HG02943 (cell line): ENCODE results near the gene SLC12A4.
"Not testable (repeated sequence)": the region's sequence is repeated elsewhere in the genome, so short reads cannot be mapped to it uniquely, and the experiment has no call there.

ENCODE experiments used
- ATAC-seq: cut with Tn5 transposase; IDR thresholded peaks from one replicate; pipeline ENCODE4 v1.9.1; 2021; ENCODE audit warnings: mild to moderate bottlenecking, low read depth, moderate library complexity; ENCODE audit not compliant: unreplicated experiment

SLC12A4 gene

DNA sequence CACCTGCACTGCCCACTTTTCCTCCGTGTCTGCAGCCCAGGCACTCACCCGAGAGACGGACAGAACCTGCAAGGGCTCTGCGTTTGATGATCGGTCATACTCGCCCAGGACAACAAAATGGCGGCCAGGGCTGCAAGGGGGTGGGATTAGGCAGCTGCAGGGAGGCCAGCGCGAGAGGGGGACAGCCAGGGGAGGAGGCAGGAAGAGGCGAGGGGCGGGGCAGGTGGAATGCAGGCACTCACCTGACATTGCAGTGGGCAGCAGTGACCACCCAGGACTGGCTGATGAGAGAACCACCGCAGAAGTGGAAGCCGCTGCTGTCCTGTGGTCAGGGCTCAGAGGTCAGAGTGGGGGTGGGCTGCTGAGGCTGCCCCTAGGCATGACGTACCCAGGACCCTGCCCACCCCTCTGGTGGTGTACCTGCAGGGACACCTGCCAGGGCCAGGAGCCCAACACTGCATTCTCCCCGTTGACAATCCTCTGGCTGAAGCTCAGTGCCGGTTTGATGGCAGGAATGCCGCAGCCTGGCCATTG lies 37.7 kb downstream of the SLC12A4 start:
- ATAC-seq, result no peak

DNA sequence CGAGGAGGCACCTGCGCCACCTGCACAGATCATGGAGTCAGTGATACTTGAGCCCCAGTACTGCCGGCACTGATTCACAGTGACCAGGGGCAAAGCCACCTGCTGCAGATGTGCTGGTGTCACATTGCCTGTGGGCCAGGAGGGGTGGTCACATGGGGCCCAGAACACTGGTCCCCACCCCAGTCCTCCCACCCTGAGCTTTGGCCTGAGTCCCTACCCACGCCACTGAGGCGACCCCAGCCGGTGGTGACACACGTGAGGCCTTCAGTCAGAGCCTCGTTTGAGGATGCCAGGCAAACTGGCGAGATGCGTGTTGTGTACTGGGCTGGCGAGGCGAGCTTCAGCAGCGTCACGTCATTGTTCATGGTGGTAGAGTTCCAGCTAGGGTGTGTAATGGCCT lies 38.2 kb downstream of the SLC12A4 start:
- no peak for ATAC-seq

DNA sequence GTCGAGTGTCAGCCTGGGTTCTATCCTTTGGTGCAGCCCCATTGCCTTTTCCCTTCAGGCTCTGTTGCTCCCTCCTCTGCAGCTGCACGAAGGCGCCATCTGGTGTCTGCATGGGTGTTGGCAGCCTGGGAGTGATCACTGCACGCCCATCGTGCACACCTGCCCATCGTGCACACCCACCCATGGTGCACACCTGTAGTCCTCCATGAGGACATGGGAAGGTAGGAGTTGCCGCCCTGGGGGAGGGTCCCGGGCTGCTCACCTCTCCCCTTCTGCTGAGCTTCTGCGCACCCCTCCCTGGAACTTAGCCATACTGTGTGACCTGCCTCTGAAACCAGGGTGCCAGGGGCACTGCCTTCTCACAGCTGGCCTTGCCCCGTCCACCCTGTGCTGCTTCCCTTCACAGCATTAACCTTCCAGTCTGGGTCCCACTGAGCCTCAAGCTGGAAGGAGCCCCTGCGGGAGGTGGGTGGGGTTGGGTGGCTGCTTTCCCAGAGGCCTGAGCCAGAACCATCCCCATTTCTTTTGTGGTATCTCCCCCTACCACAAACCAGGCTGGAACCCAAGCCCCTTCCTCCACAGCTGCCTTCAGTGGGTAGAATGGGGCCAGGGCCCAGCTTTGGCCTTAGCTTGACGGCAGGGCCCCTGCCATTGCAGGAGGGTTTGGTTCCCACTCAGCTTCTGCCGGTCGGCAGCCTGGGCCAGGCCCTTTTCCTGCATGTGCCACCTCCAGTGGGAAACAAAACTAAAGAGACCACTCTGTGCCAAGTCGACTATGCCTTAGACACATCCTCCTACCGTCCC lies 39.7 kb downstream of the SLC12A4 start:
- no peak for ATAC-seq

DNA sequence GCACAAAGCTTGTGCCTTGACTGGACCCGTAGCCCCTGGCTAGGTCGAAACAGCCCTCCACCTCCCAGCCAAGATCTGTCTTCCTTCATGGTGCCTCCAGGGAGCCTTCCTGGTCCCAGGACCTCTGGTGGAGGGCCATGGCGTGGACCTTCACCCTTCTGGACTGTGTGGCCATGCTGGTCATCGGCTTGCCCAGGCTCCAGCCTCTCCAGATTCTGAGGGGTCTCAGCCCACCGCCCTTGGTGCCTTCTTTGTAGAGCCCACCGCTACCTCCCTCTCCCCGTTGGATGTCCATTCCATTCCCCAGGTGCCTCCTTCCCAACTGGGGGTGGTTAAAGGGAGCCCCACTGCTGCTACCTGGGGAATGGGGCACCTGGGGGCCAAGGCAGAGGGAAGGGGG lies 40.3 kb downstream of the SLC12A4 start:
- ATAC-seq, result no peak

DNA sequence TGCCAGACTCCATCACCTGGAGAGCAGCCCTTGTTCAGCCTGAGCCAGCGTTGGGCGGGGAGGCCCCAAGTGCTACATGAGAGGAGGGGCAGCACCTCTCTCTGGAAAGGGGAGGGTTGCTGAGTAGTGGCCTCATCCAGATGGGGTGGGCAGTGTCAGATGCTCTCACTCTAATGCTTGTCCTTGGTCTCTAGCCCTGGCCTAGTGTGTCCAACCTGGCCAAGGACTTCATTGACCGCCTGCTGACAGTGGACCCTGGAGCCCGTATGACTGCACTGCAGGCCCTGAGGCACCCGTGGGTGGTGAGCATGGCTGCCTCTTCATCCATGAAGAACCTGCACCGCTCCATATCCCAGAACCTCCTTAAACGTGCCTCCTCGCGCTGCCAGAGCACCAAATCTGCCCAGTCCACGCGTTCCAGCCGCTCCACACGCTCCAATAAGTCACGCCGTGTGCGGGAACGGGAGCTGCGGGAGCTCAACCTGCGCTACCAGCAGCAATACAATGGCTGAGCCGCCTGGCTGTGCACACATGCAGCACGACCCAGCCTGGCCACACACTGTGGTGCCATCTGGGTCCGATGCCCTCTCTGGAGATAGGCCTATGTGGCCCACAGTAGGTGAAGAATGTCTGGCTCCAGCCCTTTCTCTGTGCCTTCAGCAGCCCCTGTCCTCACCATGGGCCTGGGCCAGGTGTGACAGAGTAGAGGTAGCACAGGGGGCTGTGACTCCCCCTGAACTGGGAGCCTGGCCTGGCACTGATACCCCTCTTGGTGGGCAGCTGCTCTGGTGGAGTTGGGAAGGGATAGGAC lies 41.1 kb downstream of the SLC12A4 start:
- ATAC-seq, result no peak

DNA sequence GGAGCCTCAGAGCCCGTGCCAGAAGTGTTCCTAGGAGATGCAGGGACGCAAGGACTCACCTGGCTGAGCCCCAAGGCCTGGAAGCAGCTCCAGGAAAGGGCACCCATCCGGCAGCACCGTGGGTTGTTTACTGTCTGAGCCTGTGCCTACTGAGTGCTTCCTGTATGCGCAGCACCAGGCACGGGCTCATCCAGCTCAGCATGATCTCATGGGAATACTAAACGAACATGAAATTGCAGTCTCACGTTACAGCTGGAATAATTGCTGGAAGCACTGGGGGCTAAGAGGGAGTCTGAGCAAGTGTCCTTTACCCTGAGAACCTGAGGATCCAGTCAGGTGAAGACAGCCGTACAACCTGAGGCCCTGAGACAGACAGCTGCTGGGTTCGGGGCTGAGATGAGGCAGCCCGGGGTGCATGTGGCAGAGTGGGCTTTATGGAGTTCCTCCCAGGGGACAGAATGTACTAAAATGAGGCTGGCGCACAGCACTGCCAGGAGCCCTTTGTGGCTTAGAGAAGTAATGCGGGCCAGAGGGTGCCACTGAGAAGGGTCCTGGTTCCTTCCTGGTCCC lies 42.2 kb downstream of the SLC12A4 start:
- no peak for ATAC-seq

DNA sequence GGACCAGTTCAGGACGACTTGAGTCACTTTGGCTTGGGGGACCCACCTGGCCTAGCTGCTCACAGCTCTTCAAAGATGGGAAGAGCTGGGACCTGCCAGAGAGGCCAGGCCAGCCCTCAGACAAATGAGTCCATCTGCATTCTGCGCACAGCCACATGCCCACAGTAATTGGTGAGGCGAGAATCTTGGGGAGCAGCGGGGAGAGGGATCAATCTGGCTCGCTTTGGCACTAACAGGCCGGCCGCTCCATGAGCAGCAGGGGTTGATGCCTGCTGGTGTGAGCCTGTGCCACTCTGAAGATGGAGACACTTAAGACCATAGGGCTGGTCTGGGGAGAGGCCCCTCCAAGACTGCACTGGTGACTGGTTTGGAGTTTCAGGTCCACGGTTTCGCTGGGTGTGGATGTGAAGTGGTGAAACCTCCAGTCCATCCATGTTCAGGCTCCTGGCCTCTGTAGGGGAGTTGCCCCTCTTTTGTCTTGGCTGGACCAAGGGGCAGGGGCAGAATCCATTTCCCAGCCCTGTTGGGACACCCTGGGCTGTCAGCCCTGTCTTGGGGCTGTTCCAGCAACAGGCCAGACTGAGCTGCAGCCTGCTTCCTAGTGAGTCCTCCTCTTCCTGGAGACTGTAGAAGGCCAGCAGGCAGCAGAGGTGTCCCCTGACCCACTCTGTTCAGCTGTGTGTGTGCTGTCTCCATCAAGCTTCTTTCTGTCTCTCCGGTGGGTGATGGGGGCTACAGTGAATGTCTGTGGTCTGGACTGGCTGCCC lies 44.1 kb downstream of the SLC12A4 start:
- ATAC-seq, result no peak

DNA sequence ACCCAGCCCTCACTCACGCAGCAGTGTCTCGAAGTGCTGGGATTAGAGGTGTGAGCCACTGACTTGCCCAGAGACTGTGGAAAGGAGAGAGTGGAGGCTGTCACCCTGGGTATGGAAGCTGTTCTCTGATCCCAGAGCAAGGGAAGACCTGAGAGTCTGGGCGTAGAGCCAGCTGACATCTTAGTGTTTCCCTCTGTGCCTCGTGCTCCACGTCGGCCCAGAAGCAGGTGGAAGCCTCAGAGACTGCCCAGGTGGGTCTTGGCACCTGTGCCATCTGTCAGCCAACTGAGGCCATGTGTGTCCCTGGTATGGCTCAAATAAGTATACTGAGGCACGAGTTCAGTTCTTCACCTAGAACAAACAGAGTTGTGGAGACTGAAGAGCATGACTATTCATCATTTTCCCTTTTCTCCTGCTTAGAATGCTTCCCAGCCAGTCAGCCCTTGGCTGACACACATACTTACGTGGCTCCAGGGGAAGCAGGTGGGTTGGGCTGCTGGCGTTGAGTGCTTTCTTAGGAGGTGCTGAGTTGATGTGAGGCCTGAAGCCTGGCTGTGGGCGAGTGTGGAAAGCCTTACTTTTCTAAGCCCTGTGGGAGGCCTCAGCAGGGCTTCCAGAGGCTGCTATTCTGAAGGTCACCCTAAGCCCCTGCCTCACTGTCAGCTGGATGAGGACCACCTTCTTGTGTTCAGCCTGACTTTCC lies 44.9 kb downstream of the SLC12A4 start:
- no peak for ATAC-seq

DNA sequence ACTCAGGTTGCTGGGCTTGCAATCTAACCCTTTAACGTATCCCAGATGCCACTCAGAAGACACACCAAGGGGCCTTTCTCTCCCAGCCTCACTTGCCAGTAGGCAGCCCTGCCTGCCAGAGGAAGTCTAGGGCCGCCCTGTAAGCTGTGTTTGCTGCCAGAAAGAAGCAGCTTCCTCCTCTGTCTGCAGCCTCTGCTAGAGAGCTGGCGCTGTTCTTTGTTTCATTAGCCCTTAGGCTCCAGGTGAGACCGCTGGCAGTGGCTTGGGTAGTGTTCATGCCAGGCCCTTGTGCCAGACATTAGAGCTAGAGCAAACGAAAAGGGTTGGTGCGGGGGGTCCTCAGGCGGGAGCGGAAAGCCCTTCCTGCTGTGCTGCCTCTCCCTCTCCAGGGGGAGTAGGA lies 45.7 kb downstream of the SLC12A4 start:
- no peak for ATAC-seq

DNA sequence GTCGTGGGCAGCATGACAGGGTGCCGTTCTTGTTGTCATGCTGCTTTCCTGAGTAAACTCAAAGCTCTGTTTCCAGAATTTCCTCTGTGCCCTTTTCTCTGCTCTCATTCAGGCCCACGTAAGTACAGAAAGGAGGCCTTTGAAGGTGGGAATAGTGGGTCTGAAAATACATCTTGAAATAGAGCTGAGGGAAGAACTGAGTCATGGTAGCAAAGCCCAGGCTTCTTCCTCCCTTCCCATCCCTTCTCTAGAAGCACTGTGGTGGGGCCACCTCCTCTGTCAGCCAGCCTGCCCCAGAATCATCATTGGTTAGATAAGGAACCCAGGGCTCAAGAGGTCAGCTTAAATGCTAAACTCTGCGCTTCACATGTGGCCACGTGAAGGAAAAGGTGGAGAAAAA lies 46.2 kb downstream of the SLC12A4 start:
- no peak for ATAC-seq

DNA sequence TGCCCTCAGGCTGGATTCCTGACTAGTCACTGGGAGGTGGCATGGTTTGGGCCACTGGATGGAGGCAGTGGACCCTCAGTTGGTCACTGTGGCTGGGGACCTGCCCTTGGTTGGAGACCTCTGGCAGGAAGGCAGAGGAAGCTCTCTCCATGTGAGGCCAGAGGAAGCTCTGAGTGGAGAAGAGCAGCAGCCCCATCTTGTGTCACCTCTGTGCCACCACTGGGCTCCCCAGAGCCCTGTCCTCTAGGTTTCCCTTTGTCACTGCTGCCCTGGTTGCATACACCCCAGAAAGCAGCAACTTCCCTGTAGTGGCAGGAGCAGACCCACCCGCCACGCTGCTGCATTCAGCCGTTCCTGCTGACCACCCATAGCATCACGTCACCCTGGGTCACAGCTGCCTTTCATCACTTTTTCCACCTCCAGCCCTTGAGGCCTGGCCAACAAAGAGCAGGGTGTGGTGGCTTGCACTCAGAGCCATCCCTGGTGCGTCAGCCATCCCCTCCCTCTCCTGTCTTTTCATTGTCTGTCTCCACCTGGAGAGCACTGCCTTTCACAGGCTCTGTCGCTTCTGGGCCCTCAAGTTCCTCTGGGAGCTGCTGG lies 48.7 kb downstream of the SLC12A4 start:
- ATAC-seq, result no peak

DNA sequence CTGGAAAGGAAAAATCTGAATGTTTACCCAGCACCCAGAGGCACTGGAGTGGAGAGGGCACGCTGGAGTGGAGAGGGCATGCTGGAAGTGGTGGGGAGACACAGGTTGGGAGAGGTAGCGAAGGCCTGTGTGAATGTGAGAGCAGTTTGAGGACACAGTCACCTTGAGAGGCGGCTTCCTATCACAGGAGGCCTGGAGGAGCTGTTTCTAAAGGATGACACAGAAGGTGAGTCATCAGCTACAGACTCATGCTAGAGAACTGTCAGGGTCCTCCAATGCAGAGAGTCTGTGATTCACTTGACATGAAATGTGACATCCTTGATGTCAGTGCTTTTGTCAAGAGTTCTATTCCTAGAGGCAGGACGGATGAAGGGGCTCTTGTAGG lies 50.6 kb downstream of the SLC12A4 start:
- ATAC-seq, result no peak

DNA sequence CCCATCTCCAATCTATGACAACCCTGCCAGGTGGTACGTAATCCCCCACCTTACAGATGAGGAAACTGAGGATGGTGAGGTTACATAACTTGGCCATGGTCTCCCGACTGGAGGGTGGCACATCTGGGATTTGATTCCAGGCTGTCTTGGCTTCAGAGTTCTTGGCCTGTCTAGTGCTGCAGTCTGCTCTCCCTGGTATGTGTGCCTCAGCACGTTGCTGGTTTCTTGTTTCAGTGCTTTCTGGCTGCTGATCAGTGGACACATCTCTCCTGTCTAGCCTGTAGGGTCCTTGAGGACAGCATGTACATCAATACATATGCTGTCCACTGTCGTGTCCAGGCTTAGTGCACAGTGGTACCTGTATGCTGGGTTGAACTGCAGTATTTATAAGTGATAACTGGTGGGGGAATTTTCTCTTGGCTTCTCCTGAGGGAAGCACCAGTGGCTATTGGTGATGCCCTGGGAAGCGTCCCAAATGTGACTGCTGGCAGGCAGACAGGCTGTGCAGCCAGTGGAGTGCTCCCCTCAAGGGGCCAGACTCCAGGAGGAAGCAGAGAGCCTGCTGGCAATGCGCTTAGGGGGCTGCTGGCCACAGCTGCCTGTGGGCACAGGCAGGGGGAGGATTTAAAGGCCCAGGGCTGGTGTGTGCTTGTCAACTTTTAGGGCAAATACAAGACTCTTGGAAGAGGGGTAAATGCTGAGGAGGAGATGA lies 51.1 kb downstream of the SLC12A4 start:
- no peak for ATAC-seq

DNA sequence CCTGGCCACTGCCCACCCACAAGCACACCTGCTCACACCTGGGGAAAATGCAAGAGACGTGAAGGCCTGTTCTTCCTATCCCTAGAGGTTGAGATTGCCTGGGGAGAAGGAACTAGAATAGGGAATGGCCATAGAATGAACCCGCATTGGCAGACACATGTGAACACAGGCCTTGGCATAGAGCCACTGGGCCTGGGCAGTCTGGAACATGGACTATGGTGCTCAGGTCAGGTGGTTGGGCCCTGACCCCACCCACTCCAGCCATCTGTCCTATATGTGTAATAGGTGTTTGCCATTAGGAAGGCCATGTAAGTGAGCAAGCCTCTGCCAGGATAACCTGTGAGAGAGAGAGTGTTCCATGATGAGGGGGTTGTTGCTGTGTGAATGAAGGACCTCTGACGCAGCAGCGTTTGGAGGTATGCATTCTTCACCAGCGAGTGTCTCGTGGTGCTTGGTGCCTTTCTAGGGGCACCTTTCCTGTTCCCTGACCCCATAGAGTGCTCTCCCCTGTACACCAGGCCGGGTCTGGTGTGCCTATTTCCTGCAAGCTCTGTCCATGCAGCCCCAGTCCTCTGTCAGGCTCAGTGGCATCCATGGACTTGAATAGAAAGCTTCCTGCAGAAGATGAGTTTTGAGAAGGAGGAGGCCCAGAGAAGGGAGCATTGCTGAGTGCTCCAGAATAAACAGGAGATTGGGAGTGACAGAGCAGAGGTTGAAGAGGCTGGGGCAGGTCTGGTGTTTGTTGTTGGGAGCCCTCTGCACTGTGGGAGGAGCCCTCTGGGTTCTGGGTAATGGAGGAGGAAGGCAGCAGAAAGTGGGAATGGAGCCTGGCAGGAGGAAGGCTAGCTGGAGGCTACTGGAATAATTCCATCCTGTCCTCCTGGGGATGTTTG lies 52.4 kb downstream of the SLC12A4 start:
- no peak for ATAC-seq

DNA sequence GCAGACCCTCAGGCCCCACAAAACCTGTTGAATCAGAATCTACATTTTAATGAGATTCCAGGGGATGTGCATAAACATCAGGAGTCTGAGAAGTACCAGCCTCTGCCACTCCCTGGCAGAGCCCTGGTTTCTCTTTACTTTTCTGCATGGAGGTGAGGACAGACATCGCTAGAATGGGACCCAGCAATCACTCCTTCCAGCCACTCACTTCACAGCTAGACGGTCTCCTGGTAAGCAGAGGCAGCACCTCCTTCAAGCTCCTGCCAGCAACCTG lies 53.0 kb downstream of the SLC12A4 start:
- not testable (repeated sequence) for ATAC-seq

DNA sequence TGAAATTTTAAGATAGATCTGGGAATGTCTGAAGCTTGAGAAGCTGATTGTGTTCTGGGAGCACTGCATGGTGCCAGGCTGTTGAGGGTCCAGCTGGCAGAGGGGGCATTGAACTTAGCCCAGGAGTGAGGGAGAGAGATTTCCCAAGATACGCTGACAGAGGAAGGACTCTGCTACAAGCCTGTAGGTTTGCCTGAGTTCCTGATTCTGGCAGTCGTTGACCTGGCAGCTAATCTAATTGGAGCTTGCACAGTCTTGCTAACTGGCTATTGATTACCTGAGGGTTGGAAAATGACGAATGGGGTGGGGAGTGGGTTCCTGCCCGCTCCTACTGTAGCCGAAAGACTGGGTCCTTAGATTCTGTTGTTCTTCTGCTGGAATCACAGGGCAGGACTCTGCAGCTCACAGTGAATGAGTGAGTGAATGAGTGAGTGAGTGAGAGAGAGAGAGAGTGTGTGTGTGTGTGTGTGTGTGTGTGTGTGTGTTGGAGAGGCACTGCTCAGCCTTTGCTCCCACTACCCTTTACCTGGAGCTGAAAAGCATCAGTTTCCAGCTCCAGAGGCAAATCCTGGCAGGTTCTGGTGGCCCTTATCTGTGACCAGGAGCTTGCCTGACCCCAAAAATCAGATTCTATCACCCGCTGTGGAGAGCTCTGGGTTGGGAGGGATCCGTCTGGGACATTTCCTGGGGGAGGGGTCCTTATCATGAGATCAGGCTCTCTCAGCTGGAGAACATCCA lies 53.5 kb downstream of the SLC12A4 start:
- ATAC-seq, result no peak

DNA sequence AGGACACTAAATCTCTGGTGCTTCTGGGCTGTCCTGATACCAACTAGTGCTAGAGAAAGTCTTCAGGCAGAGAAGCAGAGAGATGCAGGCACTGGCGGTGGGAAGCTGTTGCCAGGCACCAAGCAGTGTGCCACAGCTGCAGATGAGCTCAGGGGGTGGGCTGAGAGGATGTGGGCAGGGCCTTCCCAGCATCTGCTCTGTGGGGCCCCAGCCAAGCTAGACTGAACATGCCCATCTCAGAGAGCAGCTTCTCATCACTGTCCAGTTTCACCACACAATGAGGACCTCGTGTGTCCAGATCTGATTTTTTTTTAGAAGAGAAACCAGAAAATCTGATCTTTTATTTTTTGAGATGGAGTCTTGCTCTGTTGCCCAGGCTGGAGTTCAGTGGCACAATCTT lies 58.3 kb downstream of the SLC12A4 start:
- no peak for ATAC-seq
